Hematopoietic multipotent progenitor cell treated with erythropoietin and hydrocortisone succinate and interleukin-3 and kit ligand, for 15 days (in vitro differentiated cells): Measurements from ENCODE around the gene EBI3.
"Not testable (repeated sequence)": the region's sequence is repeated elsewhere in the genome, so short reads cannot be mapped to it uniquely, and the experiment has no call there.

ENCODE experiments used
- DNase-seq: peaks from one replicate; pipeline ENCODE4 v3.0.0-alpha.2; 2015; ENCODE audit warnings: low spot score

The EBI3 gene

DNA sequence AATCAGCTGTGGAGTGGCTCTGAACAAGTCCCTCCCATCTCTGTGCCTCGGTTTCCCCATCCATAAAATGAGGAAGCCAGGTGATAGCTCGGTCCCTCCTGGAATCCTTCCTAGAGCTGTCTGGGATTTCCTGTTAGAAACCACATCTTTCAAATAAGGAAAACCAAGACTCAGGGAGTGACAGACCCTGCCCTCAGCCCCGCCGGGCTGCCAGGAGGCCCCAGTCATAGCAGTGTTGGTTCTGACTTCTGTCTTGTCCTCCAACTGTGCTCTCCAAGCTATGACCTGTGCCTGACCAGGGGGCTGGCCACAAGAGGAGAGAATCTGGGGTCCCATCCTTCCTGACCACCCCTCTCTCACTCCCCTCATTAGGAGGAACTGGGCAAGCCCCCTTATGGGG is 48.7 kb downstream of the EBI3 start:
- DNase-seq = no peak

DNA sequence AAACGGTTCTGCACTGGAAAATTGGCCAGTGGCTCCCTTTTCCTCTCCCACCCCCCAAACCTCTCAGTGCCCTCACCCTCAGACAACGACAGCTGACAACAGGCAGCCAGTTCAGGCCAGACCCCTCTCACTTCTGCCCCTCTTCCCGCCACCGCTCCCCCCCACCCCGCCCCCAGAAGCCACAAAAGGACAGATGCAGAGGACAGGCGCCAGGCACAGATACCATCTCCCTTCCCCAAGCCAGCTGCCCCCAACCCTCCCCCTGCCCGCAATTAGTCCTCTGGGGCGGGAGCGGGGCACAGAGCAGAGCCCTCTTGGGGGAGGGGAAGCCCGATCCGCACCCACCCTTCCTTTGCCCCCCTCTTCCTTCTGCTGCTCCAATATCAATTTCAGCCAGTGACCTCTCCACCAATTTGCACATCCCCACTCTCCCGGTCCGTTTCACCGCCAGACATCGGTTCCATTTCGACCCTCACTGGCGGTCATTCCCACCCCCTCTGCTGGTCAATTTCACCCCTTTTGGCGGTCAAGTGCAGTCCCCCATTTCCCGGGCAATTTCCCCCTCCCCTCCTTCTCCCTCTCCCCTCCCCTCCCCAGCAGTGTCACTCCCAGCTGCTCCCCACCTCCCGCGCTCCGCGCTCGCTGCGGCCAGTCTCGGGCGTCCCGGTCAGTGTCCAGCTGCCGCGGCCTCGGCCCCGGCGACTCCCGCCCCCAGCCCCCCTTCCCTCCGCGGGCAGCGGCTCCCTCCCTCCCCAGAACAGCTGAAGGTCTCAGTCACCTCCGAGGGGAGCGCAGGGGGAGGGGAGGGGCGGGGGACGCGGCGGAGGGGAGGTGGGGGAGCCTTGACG is 49.3 kb downstream of the EBI3 start, which contains the start of gene SHD:
TSS of gene SHD (plus strand) at position 848 of the 848 bp plus-strand sequence. CDS start 798 bp downstream, outside the sequence.
- DNase-seq = no peak

DNA sequence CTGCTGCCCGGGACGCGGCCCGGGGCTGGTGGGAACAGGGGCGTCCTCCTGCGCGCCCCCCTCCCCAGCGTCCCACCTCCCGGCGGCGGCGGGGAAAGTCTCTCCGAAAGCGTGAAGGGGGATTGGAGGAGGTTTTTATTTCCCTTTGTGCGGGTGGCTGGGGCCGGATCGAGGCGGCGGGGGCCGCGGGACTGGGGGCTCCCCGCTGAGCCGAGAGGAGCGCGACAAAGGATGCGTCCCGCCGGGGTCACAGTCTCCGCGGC is 49.9 kb downstream of the EBI3 start:
- DNase-seq = no peak

DNA sequence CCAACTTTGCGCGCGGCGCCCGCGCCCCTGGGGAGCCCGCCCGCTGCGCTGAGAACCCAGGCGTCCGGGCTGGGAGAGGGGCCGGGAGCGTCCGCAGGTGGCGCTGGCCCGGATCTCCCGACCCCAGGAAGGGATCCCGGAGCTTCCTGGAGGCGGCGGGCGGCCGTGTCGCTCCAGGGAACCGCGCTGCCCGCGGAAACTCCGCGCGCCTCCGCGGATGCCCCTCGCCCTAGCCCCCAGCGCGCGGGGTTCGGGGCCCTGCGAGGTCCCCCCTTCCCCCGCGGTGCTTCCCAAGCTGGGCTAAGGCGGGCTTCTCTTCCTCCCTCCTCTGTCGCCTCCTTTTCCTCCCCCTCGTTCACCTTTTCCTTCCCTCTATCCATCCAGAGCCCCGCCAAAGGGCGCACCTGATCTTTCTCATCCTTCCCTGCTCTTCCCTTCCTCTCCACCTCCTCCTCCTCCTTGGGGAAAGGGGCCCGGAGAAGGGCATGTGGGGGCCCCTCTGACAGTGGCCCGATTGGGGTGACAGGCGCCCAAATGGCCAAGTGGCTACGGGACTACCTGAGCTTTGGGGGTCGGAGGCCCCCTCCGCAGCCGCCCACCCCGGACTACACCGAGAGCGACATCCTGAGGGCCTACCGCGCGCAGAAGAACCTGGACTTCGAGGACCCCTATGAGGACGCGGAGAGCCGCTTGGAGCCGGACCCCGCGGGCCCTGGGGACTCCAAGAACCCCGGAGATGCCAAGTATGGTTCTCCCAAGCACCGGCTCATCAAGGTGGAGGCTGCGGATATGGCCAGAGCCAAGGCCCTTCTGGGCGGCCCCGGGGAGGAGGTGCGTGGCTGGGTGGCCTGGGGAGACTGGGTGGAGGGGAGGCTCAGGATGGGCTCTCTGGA is 50.5 kb downstream of the EBI3 start:
- no peak for DNase-seq

DNA sequence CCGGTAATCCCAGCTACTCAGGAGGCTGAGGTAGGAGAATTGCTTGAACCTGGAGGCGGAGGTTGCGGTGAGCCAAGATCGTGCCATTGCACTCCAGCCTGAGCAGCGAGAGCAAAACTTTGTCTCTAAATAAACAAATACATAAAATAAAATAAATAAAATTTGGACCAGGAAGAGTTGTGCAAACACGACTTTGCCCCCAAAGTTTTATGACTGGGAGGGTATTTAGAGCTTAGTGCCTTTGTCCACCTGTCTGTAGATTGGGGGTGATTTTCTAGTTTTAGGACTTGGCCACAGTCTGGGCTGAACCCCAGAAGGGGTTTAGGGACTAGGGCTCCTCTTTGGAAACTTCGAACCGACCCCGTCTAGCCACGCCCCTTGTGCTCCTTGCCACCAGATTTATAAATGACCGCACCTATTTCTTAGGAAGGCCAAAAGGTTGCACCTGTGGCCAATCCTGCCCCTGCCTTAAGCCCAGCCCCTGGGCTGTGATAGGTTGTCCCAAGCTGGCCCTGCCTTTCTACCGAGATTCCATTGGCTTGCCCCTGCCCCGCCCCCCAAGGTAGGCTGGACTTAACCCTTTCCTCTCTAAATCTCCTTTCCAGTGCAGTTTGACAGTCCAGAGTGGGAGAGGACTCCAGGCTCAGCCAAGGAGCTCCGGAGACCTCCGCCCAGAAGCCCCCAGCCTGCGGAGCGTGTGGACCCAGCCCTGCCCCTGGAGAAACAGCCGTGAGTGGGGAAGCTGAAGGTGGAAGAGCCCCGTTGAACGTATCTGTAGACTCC is 55.0 kb downstream of the EBI3 start:
- no peak for DNase-seq

DNA sequence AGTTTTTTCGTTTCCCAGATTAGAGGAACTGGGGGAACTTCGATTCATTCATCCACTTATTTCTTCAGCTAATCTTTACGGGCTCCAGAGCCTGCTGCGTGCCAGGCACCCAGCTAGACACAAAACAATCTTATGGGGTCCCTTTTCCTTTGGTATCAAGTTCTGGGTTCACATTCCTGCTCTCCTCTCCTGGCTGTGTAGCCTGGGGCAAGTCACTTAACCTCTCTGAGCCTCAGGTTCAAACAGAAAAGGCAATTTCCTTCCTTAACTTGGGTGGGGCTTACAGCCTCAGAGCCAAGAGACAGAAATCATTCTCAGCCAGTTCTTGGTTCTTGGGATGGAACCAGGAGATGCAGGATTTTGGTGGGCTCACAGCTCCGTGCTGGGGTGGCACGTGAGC is 55.7 kb downstream of the EBI3 start:
- DNase-seq = no peak

DNA sequence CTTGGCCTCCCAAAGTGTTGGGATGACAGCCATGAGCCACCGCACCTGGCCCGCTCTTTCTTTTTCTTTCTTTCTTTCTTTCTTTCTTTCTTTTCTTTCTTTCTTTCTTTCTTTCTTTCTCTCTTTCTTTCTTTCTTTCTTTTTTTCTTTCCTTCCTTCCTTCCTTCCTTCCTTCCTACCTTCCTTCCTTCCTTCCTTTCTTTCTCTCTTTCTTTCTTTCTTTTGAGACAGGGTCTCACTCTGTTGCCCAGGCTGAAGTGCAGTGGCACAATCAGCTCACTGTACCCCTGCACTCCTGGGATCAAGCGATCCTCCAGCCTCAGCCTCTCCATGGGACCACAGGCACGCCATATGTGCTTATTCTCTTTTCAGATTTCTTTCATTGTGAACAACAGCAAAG is 56.8 kb downstream of the EBI3 start:
- not testable (repeated sequence) for DNase-seq
